GM18907 (cell line): ENCODE results near the gene KCNG2.

Experiments used
- ATAC-seq: cut with Tn5 transposase; IDR thresholded peaks from one replicate; pipeline ENCODE4 v1.9.1; 2021; ENCODE audit warnings: mild to moderate bottlenecking, moderate library complexity; ENCODE audit not compliant: unreplicated experiment

KCNG2 gene

DNA sequence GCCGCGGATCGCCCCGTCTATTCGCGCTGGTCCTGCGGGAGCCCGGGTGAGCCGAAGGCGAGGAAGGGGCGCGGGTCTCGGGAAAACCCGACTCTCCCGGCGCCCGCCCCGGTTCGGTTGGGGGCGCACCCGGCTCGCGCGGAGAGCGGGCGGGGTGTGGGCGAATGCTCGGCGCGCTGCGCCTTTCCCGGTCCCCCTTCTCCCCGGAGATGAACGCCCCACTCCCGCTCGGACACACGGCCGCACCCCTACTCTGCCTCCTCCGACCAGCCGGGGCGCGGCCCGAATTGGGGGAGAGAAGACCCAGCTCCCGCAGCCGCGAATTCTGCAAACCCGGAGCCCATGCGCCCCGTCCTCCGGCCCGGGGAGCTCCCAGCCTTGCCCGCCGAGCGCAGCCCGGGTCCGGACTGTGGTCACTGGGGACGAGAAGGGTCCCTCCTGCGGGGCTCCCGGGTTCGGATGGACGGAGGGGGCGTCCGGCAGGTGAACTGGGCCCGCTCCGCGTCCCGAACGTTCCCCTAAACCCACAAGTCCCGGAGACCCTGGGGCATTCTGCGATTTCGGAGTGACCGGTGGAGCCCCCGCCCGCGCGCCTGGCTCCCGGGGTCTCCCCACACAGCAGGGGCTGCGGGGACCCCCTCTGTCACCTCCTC is 734 bp downstream of the KCNG2 start:
- no peak for ATAC-seq

DNA sequence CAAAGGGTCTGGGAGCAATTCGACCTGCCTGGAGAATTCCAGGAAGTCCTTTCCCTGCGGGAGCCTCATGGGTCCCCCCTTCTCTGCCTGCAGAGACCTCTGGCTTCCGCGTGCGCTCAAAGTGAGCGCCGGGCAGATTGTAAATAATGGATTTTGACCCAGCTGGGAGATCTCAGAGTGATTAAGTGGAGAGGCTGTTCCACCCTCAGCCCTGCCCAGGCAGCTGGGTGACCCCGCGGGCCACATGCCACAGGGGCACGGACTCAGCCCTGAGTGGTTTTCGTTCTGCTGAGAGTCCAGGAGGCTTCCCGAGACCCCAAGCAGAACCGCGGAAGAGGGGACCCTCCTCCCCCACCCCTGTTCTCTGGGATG is 1.2 kb downstream of the KCNG2 start:
- ATAC-seq: no peak

DNA sequence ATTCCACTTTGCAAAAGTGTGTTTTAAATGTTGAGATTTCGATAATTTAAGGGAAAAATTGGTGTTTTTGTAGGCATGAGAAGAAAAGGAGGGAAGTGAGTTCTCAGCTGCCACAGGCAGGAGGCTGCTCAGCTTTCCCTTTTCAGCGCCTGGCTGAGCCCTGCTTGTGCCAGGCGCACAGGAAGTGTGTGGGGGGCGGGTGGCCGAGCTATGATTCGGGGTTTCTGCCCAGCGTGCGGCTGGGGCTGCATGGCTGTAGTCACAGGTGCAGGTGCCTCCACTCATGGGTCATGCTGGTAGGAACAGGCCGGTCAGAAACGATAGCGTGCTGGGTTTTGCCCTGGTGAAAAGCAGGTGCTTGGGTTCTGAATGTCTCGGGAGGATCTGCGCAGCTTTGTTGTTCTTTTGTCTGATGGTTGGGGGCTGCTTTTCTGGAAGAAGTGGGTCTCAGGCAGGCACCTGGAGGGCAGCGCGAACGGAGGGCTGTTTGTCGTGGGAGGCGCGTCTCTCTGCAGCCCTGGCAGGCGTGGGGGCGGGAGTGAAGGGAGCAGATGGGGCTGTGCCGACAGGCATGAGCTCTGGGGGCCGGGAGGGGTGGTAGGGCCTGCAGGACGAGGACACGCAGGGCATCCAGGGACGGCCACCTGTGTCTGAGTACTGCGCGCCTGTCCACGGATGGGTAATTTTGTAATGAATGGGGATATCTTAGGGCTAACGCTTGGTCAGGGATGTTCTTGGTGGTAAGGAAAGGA is 2.1 kb downstream of the KCNG2 start:
- no peak for ATAC-seq

DNA sequence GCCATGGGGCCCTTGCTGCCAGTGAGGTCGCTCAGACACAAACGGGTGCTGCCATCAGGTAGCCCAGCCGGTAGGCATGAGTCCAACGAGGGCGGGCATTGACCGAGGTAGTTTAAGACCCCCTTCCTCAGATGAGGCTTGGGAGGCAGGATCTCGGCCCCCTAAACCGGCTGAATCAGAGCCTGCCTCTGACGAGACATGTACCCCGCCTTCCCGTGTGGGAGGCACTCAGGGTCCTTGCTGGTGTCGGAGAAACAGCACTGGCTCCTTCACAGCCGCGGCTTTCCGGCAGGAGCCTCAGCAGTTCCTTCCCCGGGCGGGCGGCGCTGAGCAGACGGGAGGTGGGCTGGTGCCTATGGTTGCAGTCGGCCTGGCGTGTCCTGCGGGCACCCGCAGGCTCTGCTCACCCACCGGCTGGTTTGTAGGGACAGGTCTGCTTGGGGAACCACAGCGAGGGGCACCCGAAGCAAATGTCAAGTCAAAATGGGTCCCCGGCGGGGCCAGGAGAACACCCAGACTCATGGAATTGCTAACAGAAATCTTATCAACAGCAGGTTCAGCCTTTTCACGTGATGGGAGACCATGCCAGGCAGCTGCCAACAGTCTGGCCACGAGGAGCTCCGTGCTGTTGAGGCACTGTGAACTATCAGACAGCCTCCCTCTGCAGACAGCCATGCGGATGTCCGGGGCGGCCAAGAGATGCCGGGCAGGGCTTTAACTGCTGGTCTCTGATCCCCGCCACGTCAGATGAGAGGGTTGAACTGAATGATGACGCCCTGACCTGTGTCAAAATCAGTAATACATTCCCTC is 2.8 kb downstream of the KCNG2 start:
- no peak for ATAC-seq

DNA sequence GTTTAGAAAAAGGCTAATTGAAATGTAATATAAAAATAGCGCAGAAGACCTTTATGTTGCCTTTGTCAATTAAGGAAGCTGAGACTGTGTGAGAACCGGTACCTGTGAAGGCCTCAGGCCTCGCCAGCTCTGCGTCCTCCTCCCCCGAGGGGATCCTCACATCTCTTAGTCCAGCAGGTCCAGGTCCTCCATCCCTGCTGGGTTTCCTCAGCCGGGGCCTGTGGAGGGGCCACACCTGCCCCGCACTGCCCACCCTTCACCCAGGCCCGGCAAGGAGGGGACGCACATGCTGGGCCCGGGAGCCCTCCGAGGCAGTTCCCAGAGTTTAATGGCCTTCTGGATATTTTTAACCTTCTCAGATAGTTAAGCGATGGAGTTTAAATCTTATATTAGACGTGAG is 3.5 kb downstream of the KCNG2 start:
- ATAC-seq: no peak

DNA sequence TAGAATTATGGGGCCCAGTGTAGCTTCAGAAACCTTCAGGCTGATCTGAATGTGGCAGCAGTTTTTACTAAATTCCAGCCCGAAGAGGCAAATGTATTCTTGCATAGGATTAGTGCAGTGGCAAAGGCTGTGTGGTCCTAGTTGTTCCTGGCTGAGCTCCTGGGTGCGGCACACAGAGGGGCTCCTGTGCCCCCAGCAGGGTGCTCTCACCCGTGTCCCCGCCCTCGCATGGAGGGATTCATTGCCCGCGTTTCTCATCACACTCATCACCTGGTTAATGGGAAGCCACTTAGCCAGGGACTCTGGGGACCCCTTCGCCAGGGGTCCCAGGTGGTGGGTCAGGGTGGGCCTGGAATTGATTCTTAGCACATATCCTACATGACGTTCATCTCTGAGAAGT is 3.9 kb downstream of the KCNG2 start:
- no peak for ATAC-seq

DNA sequence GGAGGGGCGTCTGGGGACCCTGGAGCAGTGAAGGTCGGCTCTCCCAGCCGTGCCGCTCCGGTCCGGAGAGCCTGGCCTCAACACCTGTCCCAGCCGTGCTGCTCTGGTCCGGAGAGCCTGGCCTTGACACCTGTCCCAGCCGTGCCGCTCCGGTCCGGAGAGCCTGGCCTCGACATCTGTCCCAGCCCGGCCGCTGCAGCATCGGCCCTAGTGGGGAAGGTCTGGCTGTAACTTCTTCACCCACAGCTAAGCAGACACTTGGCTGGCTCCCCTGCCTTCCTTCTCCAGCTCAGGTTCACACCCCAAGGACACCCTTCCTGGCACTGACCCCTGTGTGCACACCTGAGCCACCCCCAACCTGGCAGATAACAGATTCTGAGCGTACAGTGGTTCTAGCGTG is 4.6 kb downstream of the KCNG2 start:
- no peak for ATAC-seq

DNA sequence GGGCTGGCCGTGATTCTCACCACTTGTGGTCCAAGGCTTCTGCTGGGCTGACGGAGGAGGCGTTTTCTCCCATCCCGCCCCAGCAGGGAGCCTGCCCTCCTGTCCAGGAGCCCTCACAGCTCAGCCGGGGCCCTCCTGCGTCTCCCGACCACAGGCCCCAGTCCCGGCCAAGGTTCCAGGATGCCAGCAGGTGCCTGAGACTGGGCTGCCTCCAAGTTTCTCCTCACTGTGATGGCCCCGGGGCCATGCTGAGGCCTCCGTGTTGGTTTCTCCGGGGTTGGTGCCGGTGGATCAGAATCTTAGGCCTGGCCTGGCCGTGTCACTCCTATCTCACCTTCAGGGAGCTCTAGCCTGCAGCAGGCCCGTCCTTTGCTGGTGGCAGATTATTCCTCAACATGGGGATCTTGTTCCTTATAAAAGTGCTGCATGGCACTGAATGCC is 5.9 kb downstream of the KCNG2 start:
- no peak for ATAC-seq

DNA sequence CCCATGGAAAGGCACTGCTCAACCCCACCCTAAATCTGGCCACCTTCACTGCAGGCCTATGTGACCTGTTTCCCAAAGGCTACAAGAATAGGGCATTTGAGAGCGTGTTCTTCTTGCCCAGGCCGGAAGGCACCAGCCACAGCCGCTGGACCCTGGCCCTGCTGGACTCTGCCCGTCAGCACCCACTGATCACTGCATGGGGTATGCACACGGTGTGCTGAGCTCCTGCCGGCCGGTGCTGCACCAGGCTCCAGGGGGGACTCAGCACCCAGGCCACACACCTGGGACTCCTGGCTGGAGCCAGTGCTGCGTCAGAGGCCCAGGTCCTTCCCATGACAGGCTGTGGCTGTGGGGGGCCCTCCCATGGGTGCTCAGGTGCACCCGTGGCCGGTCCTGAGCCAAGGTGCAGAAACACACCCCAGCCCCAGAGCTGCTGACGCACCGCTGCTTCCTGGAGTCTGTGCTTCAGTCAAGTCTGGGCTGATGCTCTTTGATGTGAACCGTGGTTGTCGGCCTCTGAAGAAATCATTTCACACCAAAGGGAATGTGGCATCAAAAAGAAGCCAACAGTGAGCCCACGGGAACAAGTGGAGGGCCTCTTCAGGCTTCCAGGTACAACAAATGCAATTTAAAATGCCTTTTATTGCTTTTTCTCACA is 6.5 kb downstream of the KCNG2 start:
- ATAC-seq: no peak

DNA sequence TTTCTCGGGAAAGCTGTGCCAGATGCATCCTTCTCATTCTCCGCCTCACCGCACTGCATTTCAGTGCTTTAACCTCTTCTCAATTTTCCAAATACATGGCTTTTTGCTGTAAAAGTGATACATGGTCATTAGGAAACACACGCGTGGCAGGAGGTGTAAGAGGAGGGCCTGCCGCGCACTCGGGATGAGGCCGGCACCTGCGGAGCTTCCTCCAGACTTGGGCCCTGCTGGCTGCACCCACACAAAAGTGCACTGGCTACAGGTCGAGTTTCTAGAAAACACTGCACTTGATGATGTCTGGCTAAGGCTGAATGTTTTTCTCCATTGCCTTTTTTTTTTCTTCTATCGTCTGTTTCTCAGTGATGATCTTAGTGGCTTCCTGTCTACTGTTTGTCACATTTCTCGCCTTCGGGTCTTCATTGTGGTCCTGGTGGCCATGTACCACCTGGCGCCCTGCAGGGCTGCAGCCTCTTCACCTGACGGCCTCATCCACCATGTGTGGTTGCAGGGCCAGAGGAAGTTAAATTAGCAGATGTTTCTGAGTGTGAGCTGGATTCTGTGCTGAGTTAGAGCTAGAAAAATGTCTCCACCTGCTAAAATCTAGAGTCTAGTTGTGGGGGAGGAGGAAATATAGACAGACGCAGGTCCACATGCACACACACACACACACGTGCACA is 7.6 kb downstream of the KCNG2 start:
- ATAC-seq: no peak

DNA sequence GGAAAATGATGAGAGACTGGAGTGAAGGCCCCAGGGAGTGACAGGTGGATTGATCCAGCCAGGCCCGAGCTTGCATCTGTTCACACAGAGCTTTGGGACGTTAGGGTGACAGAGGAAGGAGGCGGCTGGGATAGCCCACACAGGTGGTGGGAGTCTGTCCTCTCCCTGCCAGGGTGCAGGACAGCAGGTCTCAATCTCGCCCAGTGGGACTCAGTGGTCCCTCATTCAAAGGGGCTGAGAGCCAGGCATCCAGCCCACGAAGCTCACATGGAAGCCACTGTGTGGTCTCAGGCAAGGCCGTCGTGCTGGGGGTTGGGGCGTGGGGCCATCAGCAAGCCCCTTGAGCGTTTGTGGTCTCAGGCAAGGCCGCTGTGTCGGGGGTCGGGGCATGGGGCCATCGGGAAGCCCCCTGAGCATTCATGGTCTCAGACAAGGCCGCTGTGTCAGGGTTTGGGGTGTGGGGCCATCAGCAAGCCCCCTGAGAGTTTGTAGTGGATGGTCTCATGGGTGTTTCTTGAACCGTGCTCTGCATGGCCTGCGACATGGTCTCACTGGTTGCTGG is 8.3 kb downstream of the KCNG2 start:
- ATAC-seq: no peak

DNA sequence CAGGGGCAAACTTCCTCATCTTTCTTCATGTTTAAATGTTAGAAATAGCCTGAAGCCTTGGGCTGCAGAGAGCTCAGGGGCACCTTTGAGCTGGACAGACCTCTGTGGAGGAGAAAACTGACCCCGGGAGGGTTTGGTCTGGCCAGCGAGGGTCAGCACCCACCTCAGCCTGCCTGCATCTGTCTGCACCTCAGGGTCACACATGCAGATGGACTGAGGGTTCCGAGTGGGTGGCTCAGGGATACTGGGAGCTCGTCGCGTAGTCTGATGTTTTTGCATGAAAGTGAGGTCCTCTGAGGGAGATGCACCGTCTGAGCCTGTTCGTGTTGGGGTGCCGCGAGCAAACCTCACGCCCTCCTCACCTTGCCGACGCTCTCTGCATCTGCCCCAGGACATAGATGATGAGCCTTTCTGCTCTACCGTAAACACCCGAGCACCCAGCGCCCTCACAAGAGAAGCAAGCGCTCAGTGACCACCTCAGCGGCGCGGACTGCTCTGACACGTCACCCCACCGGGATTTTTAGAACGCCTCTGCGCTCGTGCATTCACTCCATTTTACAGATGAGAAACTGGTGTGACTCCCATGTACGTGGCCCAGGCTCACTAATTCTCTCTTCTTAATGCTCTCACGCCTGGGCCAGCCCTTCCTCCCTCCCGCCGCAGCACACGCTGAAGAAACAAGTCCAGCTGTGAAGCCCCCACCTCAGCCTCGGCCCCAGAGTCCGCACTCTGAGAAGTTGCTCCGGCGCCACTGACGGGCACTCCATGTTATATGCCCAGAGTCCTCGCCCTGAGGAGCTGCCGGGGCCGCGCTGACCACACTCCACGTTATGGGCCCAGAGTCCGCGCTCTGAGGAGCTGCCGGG is 9.5 kb downstream of the KCNG2 start:
- no peak for ATAC-seq

DNA sequence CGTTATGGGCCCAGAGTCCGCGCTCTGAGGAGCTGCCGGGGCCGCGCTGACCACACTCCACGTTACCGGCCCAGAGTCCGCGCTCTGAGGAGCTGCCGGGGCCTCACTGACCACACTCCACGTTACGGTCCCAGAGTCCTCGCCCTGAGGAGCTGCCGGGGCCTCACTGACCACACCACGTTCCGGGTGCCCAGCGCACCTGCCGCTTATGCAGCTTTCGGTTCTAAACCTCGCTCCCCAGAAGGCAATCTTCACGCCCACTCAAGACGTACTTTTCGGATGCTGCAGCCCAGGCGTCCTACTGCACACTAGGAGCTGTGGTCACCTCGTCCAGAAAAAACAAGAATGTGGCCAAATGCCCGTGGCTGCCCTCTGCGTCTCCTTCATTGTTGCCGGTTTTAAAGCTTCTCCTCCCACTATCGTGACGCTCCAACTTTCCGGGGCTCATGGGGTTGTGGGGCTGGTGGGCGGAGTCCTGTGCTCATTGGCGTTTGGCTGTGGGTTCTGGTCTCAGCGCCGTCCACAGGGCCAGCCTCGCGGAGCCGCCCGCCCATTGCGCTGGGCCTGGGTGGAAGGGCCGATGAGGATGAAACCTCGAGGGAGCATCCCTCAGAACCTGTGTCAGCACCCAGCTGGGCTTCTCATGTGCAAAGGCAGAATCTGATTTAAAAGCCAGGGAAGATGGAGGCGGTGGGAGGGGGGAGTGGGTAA is 11.9 kb downstream of the KCNG2 start:
- no peak for ATAC-seq

DNA sequence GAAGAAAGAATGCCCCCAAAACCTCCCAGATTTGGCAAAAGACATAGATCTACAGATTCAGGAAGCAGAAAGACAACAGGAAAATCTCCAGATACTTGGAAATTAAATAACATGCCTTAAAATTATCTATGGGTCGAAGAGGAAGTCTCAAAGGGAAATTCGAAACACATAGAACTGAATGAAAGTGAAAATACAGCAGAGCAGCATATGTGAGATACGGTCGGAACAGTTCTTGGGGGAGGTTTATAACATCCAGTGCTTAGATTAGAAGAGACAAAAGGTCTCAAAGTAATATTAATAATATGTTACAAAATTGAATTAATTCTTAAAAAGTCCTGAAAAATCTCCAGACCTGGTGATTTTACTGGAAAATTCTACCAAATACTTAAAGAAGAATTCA is 14.3 kb downstream of the KCNG2 start:
- no peak for ATAC-seq

DNA sequence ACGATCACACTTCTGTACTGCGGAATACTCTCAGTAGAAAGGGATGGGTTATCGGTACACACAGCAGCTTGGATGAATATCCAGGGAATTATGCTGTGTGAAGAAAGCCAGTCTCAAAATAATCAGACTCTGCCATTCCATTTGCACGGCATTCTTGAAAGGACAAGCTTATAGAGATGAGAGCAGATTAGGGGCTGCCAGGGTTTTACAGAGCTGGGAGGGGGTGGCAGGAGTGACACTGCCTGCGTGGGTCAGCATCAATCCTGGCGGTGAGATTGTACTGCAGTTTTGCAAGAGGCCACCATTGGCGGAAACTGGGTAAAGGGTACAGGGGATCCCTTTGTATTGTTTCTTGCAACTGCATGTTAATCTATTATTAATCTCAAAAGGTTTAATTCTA is 16.6 kb downstream of the KCNG2 start:
- no peak for ATAC-seq

DNA sequence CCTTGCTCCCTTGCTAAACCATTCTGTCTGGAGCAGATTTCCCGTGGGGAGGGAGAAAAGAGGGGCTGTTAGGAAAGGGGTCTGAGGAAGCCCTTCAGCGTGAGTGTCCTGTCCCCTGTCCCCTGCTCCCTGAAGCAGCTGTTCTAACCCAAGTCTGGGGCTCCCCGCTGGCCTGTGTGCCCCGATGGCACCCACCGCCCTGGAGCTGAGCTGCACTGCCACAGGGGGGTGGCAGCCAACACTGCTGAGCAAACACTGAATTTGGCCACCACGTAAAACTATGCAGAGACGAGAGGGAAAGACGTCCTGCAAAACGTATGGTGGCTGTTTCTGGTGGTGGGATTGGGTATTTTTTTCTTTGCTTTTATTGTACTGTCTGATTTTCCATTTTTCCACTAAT is 17.9 kb downstream of the KCNG2 start:
- no peak for ATAC-seq

DNA sequence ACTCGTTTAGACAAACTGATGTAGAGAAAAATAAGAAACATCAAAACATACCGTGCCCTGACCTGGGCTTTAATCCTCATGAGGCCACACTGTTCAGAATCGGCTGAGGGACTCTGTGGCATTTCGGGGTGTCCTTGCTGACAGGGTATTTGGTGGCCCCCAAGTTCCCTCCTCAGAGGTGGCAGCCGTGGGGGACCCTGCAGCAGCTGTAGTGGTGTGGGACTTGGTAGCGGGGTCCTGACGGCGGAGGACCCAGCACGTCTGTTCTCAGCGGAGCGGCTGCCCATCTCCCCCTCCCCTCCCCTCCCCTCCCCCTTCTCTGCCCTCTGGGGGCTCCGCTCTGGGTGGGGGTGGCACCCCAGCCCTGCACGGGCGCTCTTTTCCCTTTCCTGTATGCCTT is 18.4 kb downstream of the KCNG2 start:
- ATAC-seq: no peak

DNA sequence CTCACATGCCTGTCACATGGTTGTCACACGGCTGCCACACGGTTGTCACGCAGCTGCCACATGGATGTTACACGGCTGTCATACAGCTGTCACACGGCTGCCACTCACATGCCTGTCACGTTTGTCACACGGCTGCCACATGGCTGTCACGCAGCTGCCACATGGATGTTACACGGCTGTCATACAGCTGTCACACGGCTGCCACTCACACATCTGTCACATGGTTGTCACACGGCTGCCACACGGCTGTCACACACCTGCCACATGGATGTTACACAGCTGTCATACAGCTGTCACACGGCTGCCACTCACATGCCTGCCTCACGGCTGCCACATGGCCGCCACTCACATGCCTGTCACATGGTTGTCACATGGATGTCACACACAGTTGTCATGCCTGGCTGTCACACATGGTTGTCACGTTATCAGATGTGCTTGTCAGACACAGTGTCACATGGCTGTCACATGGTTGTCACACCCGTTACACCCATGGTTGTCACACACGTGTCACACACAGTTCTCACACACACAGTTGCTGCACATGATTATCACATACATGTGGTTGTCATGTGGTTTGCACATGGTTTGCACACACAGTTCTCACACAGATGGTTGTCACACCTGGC is 19.4 kb downstream of the KCNG2 start:
- no peak for ATAC-seq

DNA sequence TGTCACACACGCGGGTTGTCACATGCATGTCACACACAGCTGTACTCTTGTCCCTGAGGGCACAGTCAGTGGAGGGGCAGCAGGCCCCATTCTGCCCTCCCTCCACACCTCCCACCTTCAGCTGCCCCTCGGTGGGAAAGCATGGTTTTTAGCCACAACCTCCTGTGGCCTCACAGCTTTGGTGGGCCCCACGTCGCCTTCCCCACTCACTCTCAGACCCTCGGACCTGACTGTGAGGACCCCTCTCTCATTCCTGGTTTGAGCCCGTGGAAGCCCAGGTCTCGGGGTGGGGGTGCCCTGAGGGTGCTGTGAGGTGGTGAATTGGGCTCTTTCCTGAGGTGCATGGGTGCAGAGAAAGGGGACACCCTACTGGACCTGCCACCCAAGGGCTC is 19.9 kb downstream of the KCNG2 start:
- no peak for ATAC-seq
